GM19099 (cell line): ENCODE data around the gene CPHXL.

ENCODE experiments used
- POLR2A ChIP-seq: IDR thresholded peaks from 3 replicates; pipeline ENCODE4 v1.6.1; 2011; ENCODE audit warnings: low read depth; ENCODE audit not compliant: insufficient read length; ENCODE audit errors: extremely low read depth

CPHXL gene

DNA sequence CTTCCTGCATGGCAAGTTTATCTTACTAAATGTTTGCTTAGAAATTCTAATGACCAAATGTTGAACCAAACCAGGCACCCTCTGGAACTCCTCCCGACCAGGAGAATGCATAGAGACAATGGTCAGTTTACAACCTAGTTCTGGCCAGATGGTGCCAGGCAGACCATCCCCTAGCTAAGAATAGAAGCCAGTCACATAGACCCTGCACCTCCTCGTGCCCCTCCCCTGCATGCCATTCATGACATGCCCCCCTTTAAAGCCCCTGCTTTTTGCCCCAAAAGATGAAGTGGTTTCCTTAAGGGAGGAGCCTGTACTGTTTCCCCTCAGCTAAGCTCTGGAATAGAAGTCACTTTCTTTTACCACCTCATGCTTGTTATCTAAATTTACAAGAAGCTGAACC lies 6.6 kb upstream of the CPHXL start:
- no peak for TF ChIP-seq POLR2A

DNA sequence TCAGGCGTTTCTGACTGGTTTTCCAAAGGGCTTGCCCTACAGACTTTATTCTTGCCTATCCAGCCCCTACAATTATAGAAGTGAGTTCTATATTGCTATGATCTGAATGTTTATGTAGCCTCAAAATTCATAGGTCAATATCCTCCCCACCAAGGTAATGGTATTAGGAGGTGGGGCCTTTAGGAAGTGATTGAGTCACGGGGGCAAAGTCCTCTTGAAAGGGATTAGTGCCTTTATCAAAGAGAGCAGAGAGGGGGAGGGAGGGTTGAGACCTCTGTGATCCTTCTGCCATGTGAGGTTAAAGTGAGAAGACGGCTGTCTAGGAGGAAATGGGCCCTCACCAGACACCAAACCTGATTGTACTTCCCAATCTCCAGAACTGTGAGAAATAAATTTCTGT lies 931 bp upstream of the CPHXL start:
- no peak for TF ChIP-seq POLR2A

GRCh38 chr16:75718452-75718851 lies 7.8 kb downstream of the CPHXL start:
- no peak for TF ChIP-seq POLR2A

DNA sequence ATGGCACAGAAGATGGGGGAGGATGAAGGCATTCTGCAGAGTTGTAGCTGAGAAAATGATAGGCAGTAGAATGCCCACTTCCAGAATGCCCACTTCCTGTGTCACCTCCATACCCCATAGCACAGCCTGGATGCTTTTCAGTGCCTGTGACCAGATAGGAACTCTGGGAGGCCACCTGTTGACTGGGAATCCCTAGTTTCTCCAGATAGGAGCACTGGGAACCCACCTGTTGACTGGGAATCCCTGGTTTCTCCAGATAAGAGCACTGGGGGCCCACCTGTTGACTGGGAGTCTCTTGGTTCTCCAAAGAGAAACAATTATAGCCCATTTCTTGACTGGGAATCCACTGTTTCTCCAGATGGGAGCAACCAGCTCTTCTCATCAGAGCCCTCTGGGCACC lies 11.6 kb downstream of the CPHXL start:
- TF ChIP-seq POLR2A, result no peak

- no peak for TF ChIP-seq POLR2A
Measured at GRCh38 chr16:75710344-75710743, 15.9 kb downstream of the CPHXL start.

DNA sequence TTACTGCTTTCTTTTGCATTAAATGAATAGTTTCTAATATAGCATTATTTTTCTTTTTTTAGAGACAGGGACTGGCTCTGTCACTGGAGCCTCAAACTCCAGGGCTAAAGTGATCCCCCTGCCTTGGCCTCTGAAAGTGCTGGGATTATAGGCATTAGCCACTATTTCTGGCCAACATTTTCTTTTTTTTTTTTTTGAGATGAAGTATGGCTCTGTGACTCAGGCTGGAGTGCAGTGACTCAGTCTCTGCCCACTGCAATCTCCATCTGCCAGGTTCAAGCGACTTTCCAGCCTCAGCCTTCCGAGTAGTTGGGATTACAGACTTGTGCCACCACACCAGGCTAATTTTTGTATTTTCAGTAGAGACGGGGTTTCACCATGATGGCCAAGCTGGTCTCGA lies 23.0 kb downstream of the CPHXL start:
- no peak for TF ChIP-seq POLR2A

GRCh38 chr16:75702242-75702641 lies 24.0 kb downstream of the CPHXL start:
- TF ChIP-seq POLR2A, result no peak

- TF ChIP-seq POLR2A, result no peak
Measured at GRCh38 chr16:75701361-75701760, 24.9 kb downstream of the CPHXL start, which contains the start of gene DUXB. DUXB (minus strand) TSS chr16:75701461; CDS start chr16:75701418, 43 bp downstream.

GRCh38 chr16:75697571-75697970 lies 28.7 kb downstream of the CPHXL start:
- no peak for TF ChIP-seq POLR2A

GRCh38 chr16:75695708-75696107 lies 30.6 kb downstream of the CPHXL start:
- no peak for TF ChIP-seq POLR2A

DNA sequence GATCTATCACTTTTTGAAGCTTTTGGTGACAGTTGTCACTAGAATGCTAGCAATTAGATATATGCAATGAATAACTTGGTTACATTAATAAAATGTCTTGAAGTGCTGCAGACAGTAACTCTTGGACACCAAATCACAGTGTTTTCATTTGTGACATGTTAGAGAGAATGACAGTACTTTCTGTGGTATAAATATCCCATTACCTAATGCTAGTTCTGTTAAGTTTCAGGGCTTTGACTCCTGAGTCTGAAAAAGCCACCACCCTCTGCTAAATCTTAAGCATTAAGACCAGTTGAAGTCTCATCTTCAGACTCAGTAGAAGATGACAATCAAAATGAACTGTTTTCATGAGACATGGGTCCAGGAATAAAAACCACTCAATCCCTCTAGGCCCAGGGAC lies 38.9 kb downstream of the CPHXL start:
- TF ChIP-seq POLR2A, result no peak

DNA sequence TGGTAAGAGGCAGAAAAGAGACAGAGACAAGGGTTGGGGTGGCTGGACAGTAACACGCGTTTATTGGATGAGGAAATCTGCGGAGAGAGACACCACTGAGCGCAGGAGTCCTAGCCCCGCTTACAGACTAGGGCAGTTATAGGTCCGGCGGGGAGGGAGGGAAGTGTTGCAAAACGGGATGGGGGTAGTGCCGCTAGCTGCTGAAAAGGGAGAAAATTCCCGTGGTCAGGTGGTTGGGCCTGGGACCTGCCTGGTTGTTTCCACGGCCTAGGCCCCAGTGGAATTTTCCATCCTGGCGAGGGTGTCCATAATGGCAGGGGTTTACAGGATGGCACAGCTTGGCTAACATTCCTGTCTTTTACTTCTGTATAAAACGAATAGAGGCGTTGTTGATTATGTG lies 44.0 kb downstream of the CPHXL start:
- TF ChIP-seq POLR2A, result no peak

DNA sequence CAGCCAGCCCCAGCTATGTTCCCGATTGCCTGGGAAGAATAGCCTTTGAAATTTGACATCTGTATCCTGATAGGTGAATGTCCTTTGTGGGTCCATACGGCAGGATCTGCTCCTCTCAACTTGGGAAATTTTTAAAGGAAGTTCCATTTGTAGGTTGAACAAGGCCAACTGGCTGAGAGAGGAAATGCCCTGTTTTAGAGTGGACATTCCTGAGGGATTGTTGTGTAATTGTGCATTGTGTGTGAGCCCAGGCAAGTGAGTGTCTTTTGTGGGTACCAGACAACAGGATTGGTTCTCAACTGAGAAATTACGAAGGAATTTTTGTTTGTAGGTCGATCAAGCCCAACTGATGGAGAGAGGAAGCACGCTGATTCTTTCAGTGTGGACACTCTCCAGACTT lies 46.9 kb downstream of the CPHXL start:
- TF ChIP-seq POLR2A, result no peak

DNA sequence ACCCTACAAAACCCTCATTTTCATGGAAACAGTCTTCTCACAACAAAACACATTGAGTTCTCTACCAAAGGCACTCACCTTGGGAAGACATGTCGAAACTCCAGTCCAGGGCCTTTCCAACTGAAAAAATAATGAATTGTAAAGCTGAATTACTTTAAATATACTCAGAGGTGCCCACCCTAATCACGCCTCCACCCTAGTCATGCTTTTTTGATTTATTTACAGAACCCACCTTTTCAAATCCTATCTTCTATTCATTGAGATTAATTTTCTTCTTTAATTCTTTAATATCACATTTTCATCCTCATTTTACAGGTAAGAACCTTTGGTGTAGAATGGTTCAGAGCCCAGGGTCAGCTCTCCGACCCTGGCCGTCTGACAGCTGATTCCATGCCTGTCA lies 49.4 kb downstream of the CPHXL start, which contains the start of gene CPHXL2:
Gene CPHXL2, minus strand, starts transcription at position 101 of the 400 bp plus-strand sequence. Its CDS starts 10 bp downstream, at position 91.
- TF ChIP-seq POLR2A, result no peak

DNA sequence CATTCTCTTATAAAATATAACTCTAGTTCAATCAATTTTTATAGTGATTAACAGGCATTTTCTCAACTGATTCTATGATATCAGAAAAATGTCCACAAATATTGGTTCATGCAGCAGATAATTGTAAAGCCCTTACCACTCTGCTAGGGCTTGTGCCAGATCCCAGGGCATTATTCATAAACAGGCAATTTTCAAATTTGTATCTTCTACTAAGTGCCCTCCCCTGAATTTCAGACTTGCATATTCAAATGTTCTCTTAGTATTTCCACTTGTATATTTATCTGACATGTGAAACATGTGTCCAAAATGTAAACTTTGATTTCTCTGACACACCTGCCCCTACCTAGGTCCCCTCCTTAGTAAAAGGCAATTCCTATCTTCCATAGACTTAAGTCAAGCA lies 58.8 kb downstream of the CPHXL start:
- no peak for TF ChIP-seq POLR2A
